CD14-positive monocyte (primary cell): Measurements from ENCODE around the gene HS6ST3. TPM values are rescaled to one million over a fixed set of nuclear protein-coding genes. Genes with fewer than 3 reads are reported as not detected.

Experiments
- DNase-seq, 3 donors: peaks; one replicate each; pipeline ENCODE4 v3.0.0-alpha.2; 2011 to 2022
- H2AFZ ChIP-seq: 2 replicates; pipeline ENCODE4 v1.6.0; 2012; ENCODE audit warnings: mild to moderate bottlenecking, low read depth, low read length, inconsistent platforms; ENCODE audit not compliant: insufficient read depth, poor library complexity, severe bottlenecking
- H3K27ac ChIP-seq, 2 donors: 1 replicate in 1 of 2; 2 replicates in 1 of 2; pipeline ENCODE4 v1.5.1; 2012 to 2013; ENCODE audit warnings: low read length in 2 of 2, control low read depth in 1 of 2, inconsistent platforms in 1 of 2, low read depth in 1 of 2, mild to moderate bottlenecking in 1 of 2
- H3K27me3 ChIP-seq, 2 donors: one replicate each; pipeline versions ENCODE4 v1.6.0 to v1.6.1; 2011 to 2013; ENCODE audit warnings: low read length in 2 of 2; ENCODE audit not compliant: control insufficient read depth in 2 of 2, insufficient read depth in 2 of 2
- H3K36me3 ChIP-seq, 2 donors: replicated peaks in 1 of 2; 1 replicate in 1 of 2; 2 replicates in 1 of 2; pipeline versions ENCODE4 v1.5.1 to v1.6.1; 2012 to 2013; ENCODE audit warnings: low read length in 2 of 2, control low read depth in 1 of 2, inconsistent platforms in 1 of 2, mild to moderate bottlenecking in 1 of 2; ENCODE audit not compliant: insufficient read depth in 2 of 2, control insufficient read depth in 1 of 2
- H3K4me1 ChIP-seq, 2 donors: 1 replicate in 1 of 2; 2 replicates in 1 of 2; pipeline versions ENCODE4 v1.5.1 to v1.6.1; 2012 to 2013; ENCODE audit warnings: low read length in 2 of 2, control low read depth in 1 of 2, inconsistent platforms in 1 of 2, mild to moderate bottlenecking in 1 of 2, moderate library complexity in 1 of 2; ENCODE audit not compliant: insufficient read depth in 2 of 2, control insufficient read depth in 1 of 2
- H3K4me2 ChIP-seq: replicated peaks from 2 replicates; pipeline ENCODE3; 2012; ENCODE audit warnings: low read length, moderate library complexity, mild to moderate bottlenecking; ENCODE audit not compliant: poor library complexity, severe bottlenecking; ENCODE audit errors: extremely low read depth
- H3K4me3 ChIP-seq, 3 experiments: fragments of 200-600 bp in 1 of 3; sonication (generic) in 1 of 3; replicated peaks in 1 of 3; 1 replicate in 2 of 3; 2 replicates in 1 of 3; pipeline ENCODE4 v1.5.1; 2011 to 2013; ENCODE audit warnings: low read length in 3 of 3, mild to moderate bottlenecking in 3 of 3, control low read depth in 2 of 3, low read depth in 2 of 3, inconsistent platforms in 1 of 3, moderate library complexity in 1 of 3
- H3K79me2 ChIP-seq: 2 replicates; pipeline ENCODE4 v1.6.0; 2012; ENCODE audit warnings: mild to moderate bottlenecking, control low read depth, inconsistent platforms, low read length, moderate library complexity; ENCODE audit not compliant: insufficient read depth
- H3K9ac ChIP-seq: 2 replicates; pipeline ENCODE4 v1.6.0; 2017; ENCODE audit warnings: low read length, mild to moderate bottlenecking; ENCODE audit not compliant: insufficient read depth, poor library complexity, severe bottlenecking
- H3K9me3 ChIP-seq, 2 donors: replicated peaks in 1 of 2; 1 replicate in 1 of 2; 2 replicates in 1 of 2; pipeline versions ENCODE4 v1.5.1 to v1.6.1; 2012 to 2013; ENCODE audit warnings: low read length in 2 of 2, control low read depth in 1 of 2; ENCODE audit not compliant: control insufficient read depth in 1 of 2, insufficient read depth in 1 of 2
- H4K20me1 ChIP-seq: 2 replicates; pipeline ENCODE4 v1.6.0; 2012; ENCODE audit warnings: mild to moderate bottlenecking, low read length, control low read depth, moderate library complexity; ENCODE audit not compliant: insufficient read depth
- H3K27ac Mint-ChIP-seq, 7 donors: one replicate each; pipeline ENCODE4 v1.8.0; 2020; ENCODE audit warnings: mild to moderate bottlenecking in 7 of 7, mixed read lengths in 7 of 7, moderate library complexity in 6 of 7, inconsistent platforms in 2 of 7
- H3K27me3 Mint-ChIP-seq, 3 donors: one replicate each; pipeline ENCODE4 v1.8.0; 2021 to 2022; ENCODE audit warnings: low read depth in 3 of 3, mild to moderate bottlenecking in 3 of 3, mixed read lengths in 3 of 3, moderate library complexity in 3 of 3, inconsistent platforms in 1 of 3
- H3K36me3 Mint-ChIP-seq, 2 donors: one replicate each; pipeline ENCODE4 v1.8.0; 2020; ENCODE audit warnings: mixed read lengths in 2 of 2, inconsistent platforms in 1 of 2, mild to moderate bottlenecking in 1 of 2
- H3K4me1 Mint-ChIP-seq: one replicate; pipeline ENCODE4 v1.8.0; 2020; ENCODE audit warnings: mild to moderate bottlenecking, mixed read lengths
- H3K4me3 Mint-ChIP-seq, 2 donors: one replicate each; pipeline ENCODE4 v1.8.0; 2020; ENCODE audit warnings: mild to moderate bottlenecking in 2 of 2, mixed read lengths in 2 of 2, moderate library complexity in 1 of 2
- H3K9me3 Mint-ChIP-seq, 7 donors: one replicate each; pipeline ENCODE4 v1.8.0; 2020 to 2022; ENCODE audit warnings: mixed read lengths in 7 of 7, mild to moderate bottlenecking in 6 of 7, moderate library complexity in 6 of 7, inconsistent platforms in 2 of 7
- WGBS: methylation state at CpG from one replicate; pipeline ENCODE4 v1.1.5; 2013; ENCODE audit warnings: missing lambda C conversion rate; ENCODE audit not compliant: insufficient coverage; 5-methylcytosine and 5-hydroxymethylcytosine counted together
- intact Hi-C, 2 donors: fragments of 100-400 bp; cut with micrococcal nuclease; formaldehyde crosslinking; loops; one replicate each; pipeline versions ENCODE4 v1.15.0 to v1.15.1; 2023
- polyA plus RNA-seq, 3 donors: library from polyadenylated mRNA; depleted of rRNA in 1 of 3; unstranded in 2 of 3; stranded (reverse) in 1 of 3; fragments of 300-500 nt in 2 of 3; fragments of >200 nt in 1 of 3; fragmentation: Illumina TruSeq in 2 of 3; gene quantifications; 1 replicate in 2 of 3; 2 replicates in 1 of 3; pipeline ENCODE4 v1.2.3, GENCODE V29; 2012 to 2021
- TF ChIP-seq, protein P1 (sequence below): fragments of 200-600 bp; IDR thresholded peaks from one replicate; pipeline ENCODE4 v1.8.0; 2022; ENCODE audit warnings: antibody characterized with exemption, mild to moderate bottlenecking

The HS6ST3 gene
- polyA plus RNA-seq, 3 donors = not detected

DNA sequence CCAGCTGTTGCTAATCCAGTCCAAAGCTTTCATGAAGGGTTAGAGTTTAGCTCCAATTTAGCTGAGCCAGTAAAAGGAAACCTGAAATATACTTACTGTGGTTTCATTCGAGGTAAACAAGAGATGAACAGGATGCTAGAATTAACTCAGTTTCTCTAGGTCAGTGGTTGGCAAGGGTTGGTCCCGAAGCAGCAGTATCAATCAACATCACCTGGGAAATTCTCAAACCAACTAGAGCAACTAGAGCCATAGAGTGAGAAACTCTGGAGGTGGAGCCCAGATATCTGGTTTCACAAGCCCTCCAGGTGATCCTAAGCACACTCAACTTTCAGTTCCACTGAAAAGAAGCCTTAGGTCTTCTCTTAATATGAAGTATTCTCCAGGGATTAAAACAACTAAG is 527.6 kb downstream of the HS6ST3 start:
- TF ChIP-seq, protein P1, sequence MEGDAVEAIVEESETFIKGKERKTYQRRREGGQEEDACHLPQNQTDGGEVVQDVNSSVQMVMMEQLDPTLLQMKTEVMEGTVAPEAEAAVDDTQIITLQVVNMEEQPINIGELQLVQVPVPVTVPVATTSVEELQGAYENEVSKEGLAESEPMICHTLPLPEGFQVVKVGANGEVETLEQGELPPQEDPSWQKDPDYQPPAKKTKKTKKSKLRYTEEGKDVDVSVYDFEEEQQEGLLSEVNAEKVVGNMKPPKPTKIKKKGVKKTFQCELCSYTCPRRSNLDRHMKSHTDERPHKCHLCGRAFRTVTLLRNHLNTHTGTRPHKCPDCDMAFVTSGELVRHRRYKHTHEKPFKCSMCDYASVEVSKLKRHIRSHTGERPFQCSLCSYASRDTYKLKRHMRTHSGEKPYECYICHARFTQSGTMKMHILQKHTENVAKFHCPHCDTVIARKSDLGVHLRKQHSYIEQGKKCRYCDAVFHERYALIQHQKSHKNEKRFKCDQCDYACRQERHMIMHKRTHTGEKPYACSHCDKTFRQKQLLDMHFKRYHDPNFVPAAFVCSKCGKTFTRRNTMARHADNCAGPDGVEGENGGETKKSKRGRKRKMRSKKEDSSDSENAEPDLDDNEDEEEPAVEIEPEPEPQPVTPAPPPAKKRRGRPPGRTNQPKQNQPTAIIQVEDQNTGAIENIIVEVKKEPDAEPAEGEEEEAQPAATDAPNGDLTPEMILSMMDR = no peak
- DNase-seq = no peak
- no CpG with 5 or more reads among the region's 2 CpGs for WGBS
- H3K36me3 ChIP-seq = no peaks in the 10 kb centered on the region
- H3K4me2 ChIP-seq = no peak overlapping the region
- no peak overlapping the region for H3K4me3 ChIP-seq
- H3K9me3 ChIP-seq = peaks cover 0 to 12% of the 10 kb centered on the region in 2 donors
- H3K36me3 Mint-ChIP-seq = no peaks in the 10 kb centered on the region
- no peak overlapping the region for H3K27ac ChIP-seq
- intact Hi-C loops = no loop called here
- H3K9me3 Mint-ChIP-seq = peaks cover 0 to 10% (median 8%) of the 10 kb centered on the region in 7 donors
- no peaks in the 10 kb centered on the region for H3K4me1 Mint-ChIP-seq
- no peaks in the 10 kb centered on the region for H3K4me1 ChIP-seq
- peaks cover 0 to 2% (median 2%) of the 10 kb centered on the region in 3 donors for H3K27me3 Mint-ChIP-seq
- H3K9ac ChIP-seq = no peak overlapping the region
- H3K79me2 ChIP-seq = no peaks in the 10 kb centered on the region
- no peaks in the 10 kb centered on the region for H3K27me3 ChIP-seq
- H2AFZ ChIP-seq = no peak overlapping the region
- H3K27ac Mint-ChIP-seq = no peak overlapping the region
- no peaks in the 10 kb centered on the region for H4K20me1 ChIP-seq
- H3K4me3 Mint-ChIP-seq = no peak overlapping the region

DNA sequence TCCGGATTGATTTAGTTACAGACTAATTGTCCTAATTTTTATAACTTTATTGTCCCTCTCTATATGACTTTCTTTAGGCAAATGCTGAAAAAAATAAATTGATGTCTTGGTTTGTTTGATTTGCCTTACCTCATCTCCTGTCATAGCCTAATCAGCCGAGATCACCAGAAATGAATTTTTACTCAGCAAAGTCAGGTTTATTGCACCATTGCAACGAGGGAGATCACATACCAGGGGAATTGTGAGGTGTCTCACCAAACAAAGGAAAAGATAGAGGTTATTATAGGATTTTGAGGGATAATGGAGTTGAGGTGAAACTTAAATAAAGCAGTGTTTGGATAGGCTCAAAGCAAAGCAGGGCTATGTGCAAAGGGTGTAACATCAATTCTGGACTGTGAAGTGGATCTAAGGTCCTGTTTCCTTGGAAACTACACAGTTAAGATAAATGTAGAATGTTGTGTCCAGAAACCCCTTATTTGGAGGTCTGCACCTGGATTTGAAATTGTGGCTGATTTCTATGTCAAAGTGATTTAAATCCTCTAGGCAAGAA is 531.8 kb downstream of the HS6ST3 start:
- intact Hi-C loops = no loop called here
- peaks cover 0 to 14% of the 10 kb centered on the region in 2 donors for H3K9me3 ChIP-seq
- no peak overlapping the region for H3K4me2 ChIP-seq
- no peak for DNase-seq
- peaks cover 3 to 18% (median 9%) of the 10 kb centered on the region in 7 donors for H3K9me3 Mint-ChIP-seq
- no peak overlapping the region for H3K9ac ChIP-seq
- no peak overlapping the region for H3K4me3 ChIP-seq
- WGBS = 44% methylated on average over 1 of the region's 3 CpGs
- H3K4me1 Mint-ChIP-seq = no peaks in the 10 kb centered on the region
- no peaks in the 10 kb centered on the region for H3K27me3 ChIP-seq
- TF ChIP-seq, protein P1 = no peak
- H2AFZ ChIP-seq = no peak overlapping the region
- H3K4me1 ChIP-seq = no peaks in the 10 kb centered on the region
- peaks cover 0 to 2% (median 1%) of the 10 kb centered on the region in 3 donors for H3K27me3 Mint-ChIP-seq
- no peaks in the 10 kb centered on the region for H3K36me3 ChIP-seq
- H3K27ac ChIP-seq = no peak overlapping the region
- H3K79me2 ChIP-seq = no peaks in the 10 kb centered on the region
- H4K20me1 ChIP-seq = no peaks in the 10 kb centered on the region
- no peaks in the 10 kb centered on the region for H3K36me3 Mint-ChIP-seq
- H3K27ac Mint-ChIP-seq = no peak overlapping the region
- H3K4me3 Mint-ChIP-seq = no peak overlapping the region
